AG10803 (cell line): ENCODE data around the gene DNM2.
A peak's percentile ranks its signal among the peaks of the same experiment; 100 is the strongest.

Experiments
- DNase-seq: peaks from one replicate; pipeline ENCODE4 v3.0.0; 2010; ENCODE audit warnings: low read depth
- H3K4me3 ChIP-seq: 2 replicates; pipeline ENCODE4 v1.5.1; 2011; ENCODE audit warnings: mild to moderate bottlenecking, low read length, control low read depth
- CTCF ChIP-seq: conservative IDR thresholded peaks from 2 replicates; pipeline ENCODE4 v1.5.1; 2011; ENCODE audit warnings: mild to moderate bottlenecking, low read length, control low read depth, inconsistent platforms

DNM2 gene

GRCh38 chr19:10691178-10691881 is 26.5 kb upstream of the DNM2 start:
- H3K4me3 ChIP-seq, result no peak overlapping the region
- no peak for DNase-seq
- no peak for TF ChIP-seq CTCF

GRCh38 chr19:10691883-10692282 is 26.0 kb upstream of the DNM2 start:
- DNase-seq, result no peak
- H3K4me3 ChIP-seq, result no peak overlapping the region
- no peak for TF ChIP-seq CTCF

GRCh38 chr19:10692673-10693264 is 25.1 kb upstream of the DNM2 start:
- no peak for TF ChIP-seq CTCF
- no peak for DNase-seq
- H3K4me3 ChIP-seq, result no peak overlapping the region

- no peak for TF ChIP-seq CTCF
- no peak overlapping the region for H3K4me3 ChIP-seq
- DNase-seq, result no peak
These were observed 23.1 kb upstream of the DNM2 start for GRCh38 chr19:10694706-10695307.

GRCh38 chr19:10695401-10696398 is 22.2 kb upstream of the DNM2 start:
- no peak for TF ChIP-seq CTCF
- peak; percentile 91 for DNase-seq
- peak overlapping the region; percentile 37 for H3K4me3 ChIP-seq

GRCh38 chr19:10699650-10700335 is 18.1 kb upstream of the DNM2 start:
- DNase-seq, result peak; percentile 50

More at GRCh38 chr19:10699650-10700335, 18.1 kb upstream of the DNM2 start:
- peak; percentile 66 for TF ChIP-seq CTCF
- no peak overlapping the region for H3K4me3 ChIP-seq
